HG02943 (cell line): Measurements from ENCODE around the gene USP4.
"Not testable (repeated sequence)": the region's sequence is repeated elsewhere in the genome, so short reads cannot be mapped to it uniquely, and the experiment has no call there.

Experiments used
- ATAC-seq: cut with Tn5 transposase; IDR thresholded peaks from one replicate; pipeline ENCODE4 v1.9.1; 2021; ENCODE audit warnings: mild to moderate bottlenecking, low read depth, moderate library complexity; ENCODE audit not compliant: unreplicated experiment

USP4 gene

DNA sequence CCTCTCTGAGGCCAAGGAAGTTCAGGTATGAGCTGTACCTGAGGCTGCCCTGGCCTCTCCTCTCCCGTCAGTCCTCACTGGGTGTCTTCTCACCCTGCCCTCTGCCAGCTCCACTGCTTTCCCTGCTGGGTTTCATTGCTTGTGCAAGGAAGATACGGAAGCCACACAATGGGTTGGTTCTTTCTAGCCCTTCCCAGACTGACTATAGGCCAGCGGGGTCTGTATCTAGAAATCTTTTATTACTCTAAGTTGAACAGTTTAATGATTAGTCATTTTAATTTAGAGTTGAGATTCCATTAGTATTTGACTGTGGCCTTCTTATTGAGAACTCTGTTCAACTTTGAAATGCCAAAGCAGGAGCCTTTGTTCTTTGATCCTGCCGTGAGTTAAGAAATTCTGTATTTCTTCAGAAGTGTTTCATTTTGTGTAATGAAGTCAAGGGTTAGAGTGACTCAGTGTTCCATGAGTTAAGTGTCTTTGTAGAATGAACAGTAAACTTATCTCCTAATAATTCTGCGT, 79.0 kb downstream of the USP4 start:
- ATAC-seq = no peak

GRCh38 chr3:49257187-49257586, 82.7 kb downstream of the USP4 start:
- ATAC-seq = no peak

DNA sequence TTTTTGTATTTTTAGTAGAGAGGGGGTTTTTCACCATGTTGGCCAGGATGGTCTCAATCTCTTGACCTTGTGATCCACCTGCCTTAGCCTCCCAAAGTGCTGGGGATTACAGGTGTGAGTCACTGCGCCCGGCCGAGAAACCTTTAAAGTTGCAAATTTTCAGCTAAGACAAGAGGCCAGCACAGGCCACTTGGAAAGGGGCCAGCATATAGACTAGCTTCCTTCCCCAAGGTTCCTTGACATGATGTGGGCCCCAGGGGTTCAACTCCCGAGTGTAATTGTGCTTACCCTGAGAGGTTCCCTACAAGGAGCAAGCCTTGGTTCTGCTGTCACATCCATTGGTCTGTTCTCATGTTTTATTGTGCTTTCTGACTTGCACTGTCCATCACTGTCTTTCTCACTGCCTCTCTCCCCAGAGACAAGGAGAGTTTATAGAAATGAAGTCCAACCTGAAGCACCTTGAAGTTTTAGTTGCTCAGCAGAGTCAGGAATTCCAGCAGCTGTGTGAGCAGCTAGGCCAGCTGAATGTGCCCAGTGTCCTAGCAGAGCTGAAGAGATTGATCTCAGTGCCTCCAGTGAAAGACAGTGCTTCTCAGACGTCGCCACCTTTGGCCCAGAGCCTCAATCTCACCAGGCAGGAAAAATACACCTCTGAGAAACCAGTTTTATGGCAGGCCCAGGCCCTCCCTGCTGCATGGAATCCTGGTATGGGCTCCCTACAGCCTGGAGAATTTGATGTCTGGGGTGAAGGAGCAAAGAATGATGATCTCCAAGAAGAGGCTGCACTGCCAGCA, 83.9 kb downstream of the USP4 start:
- ATAC-seq = no peak

GRCh38 chr3:49255112-49255511, 84.7 kb downstream of the USP4 start:
- ATAC-seq = no peak

GRCh38 chr3:49253512-49253911, 86.3 kb downstream of the USP4 start:
- no peak for ATAC-seq

- no peak for ATAC-seq
Observed at GRCh38 chr3:49248840-49249227, 91.0 kb downstream of the USP4 start.

GRCh38 chr3:49244581-49245205, 95.2 kb downstream of the USP4 start:
- no peak for ATAC-seq

- not testable (repeated sequence) for ATAC-seq
Observed at GRCh38 chr3:49240091-49240490, 99.8 kb downstream of the USP4 start.

DNA sequence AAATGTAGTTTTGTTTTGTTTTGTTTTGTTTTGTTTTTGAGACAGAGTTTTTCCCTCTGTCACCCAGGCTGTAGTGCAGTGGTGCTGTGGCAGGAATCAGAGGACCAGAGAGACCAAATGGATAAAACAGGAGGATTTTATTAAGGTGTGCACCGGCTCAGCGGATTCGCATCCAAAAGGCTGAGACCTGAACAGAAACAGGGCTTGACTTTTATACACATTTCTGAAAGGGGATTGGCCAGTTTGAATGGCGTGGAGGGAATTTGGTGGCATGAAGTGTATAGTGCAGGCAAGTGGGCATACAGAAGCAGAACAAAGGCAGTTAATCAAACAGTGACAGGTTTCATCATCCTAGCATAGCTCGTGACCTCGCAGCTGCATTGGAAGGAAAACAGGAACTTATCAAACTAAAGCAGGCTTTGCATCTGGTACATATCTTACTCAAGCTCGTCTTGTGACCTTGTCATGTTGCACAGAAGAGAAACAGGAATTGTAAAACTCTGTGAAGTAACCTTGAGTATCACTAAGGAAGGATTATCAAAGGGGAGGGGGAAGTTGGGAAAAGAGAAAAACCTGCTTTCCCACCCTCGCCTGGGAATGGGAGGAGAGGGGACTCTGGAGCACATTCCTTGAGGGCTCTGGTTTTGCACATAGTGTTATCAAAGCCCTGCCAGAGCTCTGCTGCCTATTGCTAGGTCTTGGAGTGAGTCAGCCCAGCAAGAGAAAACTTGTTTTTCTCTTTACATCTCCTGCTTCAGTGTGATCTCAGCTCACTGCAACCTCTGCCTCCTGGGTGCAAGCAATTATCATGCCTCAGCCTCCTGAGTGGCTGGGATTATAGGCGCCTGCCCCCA, 101.4 kb downstream of the USP4 start:
- ATAC-seq = no peak

- ATAC-seq = no peak
Observed at GRCh38 chr3:49237344-49237743, 102.5 kb downstream of the USP4 start.

DNA sequence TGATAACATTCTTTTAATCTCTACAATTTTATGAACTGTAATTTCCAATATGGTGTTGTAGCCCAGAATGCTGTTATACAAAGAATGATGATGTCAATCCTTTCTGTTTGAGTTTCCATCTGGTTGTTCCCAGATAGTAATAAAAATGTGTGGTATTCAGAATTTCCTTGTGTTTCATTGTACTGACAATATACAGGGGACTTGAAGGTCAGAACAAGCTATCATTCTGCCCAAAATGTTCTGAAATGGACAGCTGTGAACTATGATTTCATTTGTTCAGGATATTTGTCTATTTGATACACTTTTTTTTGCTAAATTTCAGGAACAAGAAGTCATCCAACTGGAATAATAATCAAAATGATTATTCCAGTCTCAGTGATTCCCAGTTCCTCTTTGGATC, 103.6 kb downstream of the USP4 start:
- ATAC-seq = no peak

DNA sequence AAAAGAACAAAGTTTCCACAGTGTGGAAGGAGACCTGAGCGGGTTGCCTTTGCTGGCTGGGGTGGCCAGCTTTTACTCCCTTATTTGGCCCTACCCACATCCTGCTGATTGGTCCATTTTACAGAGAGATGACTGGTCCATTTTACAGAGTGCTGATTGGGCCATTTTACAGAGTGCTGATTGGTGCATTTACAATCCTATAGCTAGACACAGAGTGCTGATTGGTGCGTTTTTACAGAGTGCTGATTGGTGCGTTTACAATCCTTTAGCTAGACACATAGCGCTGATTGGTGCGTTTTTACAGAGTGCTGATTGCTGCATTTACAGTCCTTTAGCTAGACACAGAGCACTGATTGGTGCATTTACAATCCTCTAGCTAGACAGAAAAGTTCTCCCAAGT, 111.0 kb downstream of the USP4 start:
- not testable (repeated sequence) for ATAC-seq
